ENCODE measurements around the gene CALD1.

The CALD1 gene

DNA sequence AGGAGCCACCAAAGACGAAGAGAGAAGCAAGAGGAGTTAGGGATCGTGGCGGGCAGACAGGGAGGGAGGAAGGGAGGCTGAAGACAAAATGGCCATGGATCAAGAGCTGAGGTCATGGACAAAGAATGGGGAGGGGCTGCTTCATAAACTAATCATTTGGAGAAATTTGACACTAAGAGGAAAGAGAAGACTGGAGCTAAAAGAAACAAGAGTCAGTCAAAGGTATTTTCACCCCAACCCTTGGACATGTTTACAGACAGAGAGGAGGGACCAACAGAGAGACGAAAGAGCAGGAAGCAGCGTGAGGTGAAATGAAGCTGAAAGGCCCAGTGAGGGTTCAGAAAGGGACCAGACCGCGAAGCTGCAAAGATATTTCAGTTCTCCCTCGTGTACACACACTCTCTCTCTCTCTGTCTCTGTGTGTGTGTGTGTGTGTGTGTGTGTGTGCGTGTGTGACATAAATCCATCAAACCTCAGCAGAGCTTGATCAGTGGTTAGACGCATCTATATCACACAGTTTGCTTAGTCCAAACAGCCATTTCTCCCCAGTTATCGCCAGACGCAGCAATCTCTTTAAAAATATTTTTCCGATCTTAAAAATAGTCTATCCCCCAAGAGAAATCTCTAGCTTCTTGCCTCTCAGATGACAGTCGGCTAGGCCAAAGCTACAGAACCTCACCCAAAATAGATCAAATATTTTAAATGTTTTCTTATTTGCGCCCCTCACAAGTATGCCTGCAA is 12.5 kb upstream of the CALD1 start:
- ChIA-PET POLR2A (interaction anchor here (1.0 to 3.1 kb wide), 7 partner anchors 9 to 74 kb away, joined by 3 to 16 read pairs (median 5); partner anchors contain the start of gene CALD1), CTCF (interaction anchor here (0.8 to 4.2 kb wide), 12 partner anchors 8 to 77 kb away, joined by 3 to 25 read pairs (median 6); no protein-coding TSS in a partner anchor)
- TF ChIP-seq CTCF (IDR thresholded peaks at IDR 0.05; ENCODE audit: insufficient read depth, low read length, missing control alignments): no peak

GRCh38 chr7:134767520-134768168 is 11.8 kb upstream of the CALD1 start:
- no peak for DNase-seq (ENCODE audit: low read depth, low spot score)
- POLR2A ChIA-PET: interaction anchor here (1.0 to 3.1 kb wide), 7 partner anchors 10 to 75 kb away, joined by 3 to 16 read pairs (median 5); partner anchors contain the start of gene CALD1
- H3K4me3 ChIP-seq (ENCODE audit: low read depth, low read length): no peak overlapping the region
- CTCF ChIA-PET: interaction anchor here (0.8 to 4.2 kb wide), 11 partner anchors 9 to 77 kb away, joined by 3 to 25 read pairs (median 6); no protein-coding TSS in a partner anchor
- TF ChIP-seq CTCF (IDR thresholded peaks at IDR 0.05; ENCODE audit: insufficient read depth, low read length, missing control alignments): no peak

More for the DNA sequence above, 12.5 kb upstream of the CALD1 start:
- H3K4me3 ChIP-seq (ENCODE audit: low read depth, low read length): no peak overlapping the region
- DNase-seq (ENCODE audit: low read depth, low spot score): no peak

DNA sequence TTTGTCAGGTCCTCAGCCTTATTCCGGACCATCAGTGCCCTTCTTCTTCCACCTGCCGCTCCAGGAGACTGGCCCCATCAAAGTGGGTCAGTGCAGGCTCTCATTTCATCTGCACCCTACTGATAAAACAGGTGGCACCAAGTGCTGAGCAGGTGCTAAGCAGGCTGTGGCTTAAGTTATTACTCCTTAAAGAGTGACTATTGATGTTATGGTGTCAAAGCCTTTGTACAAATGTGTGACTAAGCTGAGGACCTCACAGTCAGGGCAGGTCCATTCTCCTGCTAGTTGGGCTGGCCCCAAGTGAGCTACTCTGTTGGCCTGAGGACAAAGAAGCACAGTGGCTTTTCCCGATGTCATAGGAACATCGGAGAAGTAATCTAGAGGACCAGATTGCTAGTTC is 11.2 kb upstream of the CALD1 start:
- no peak for TF ChIP-seq CTCF (IDR thresholded peaks at IDR 0.05; ENCODE audit: insufficient read depth, low read length, missing control alignments)
- H3K4me3 ChIP-seq (ENCODE audit: low read depth, low read length): no peak overlapping the region
- ChIA-PET CTCF (interaction anchor here (1.0 to 4.2 kb wide), 7 partner anchors 9 to 78 kb away, joined by 3 to 25 read pairs (median 9); no protein-coding TSS in a partner anchor), POLR2A (interaction anchor here (1.0 to 3.1 kb wide), 4 partner anchors 11 to 76 kb away, joined by 5 to 16 read pairs (median 10); partner anchors contain the start of gene CALD1)
- DNase-seq (ENCODE audit: low read depth, low spot score): no peak

DNA sequence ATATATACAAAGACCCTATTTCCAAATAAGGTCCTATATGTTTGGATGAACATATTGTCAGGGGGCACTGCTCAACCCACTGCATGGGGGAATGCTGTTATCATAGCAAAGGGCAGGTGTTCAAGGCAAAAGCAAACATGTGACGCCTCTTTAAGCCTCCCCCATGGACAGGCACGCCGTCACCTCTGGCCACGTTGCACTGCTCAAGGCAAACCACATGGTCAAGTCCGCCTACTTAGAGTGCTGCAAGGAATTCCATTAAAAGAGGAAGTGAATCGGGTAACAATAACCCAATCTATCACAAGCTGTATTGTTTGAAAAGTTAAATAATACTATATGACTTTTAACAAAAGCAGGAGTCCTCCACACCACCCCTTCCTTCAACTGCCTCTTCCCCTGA is 8.8 kb upstream of the CALD1 start:
- CTCF ChIA-PET: interaction anchor here (0.6 to 1.0 kb wide), 2 partner anchors 15 to 80 kb away, joined by 3 to 4 read pairs; no protein-coding TSS in a partner anchor

GRCh38 chr7:134771111-134771510 is 8.3 kb upstream of the CALD1 start:
- CTCF ChIA-PET: interaction anchor here (0.6 to 1.0 kb wide), 2 partner anchors 16 to 81 kb away, joined by 3 to 4 read pairs; no protein-coding TSS in a partner anchor
- DNase-seq (ENCODE audit: low read depth, low spot score): no peak
- H3K4me3 ChIP-seq (ENCODE audit: low read depth, low read length): no peak overlapping the region
- TF ChIP-seq CTCF (IDR thresholded peaks at IDR 0.05; ENCODE audit: insufficient read depth, low read length, missing control alignments): no peak
- POLR2A ChIA-PET: no interaction called here

More for the DNA sequence above, 8.8 kb upstream of the CALD1 start:
- no peak for TF ChIP-seq CTCF (IDR thresholded peaks at IDR 0.05; ENCODE audit: insufficient read depth, low read length, missing control alignments)
- no peak for DNase-seq (ENCODE audit: low read depth, low spot score)
- H3K4me3 ChIP-seq (ENCODE audit: low read depth, low read length): no peak overlapping the region
- POLR2A ChIA-PET: no interaction called here

- POLR2A ChIA-PET: no interaction called here
- CTCF ChIA-PET: interaction anchor here (1.0 kb wide), 1 partner anchor 82 kb away, joined by 4 read pairs; no protein-coding TSS in a partner anchor
- H3K4me3 ChIP-seq (ENCODE audit: low read depth, low read length): no peak overlapping the region
- TF ChIP-seq CTCF (IDR thresholded peaks at IDR 0.05; ENCODE audit: insufficient read depth, low read length, missing control alignments): no peak
- DNase-seq (ENCODE audit: low read depth, low spot score): no peak
These were observed 7.5 kb upstream of the CALD1 start for GRCh38 chr7:134771889-134772288.

All from AG04449 (cell line).